SK-N-SH (cell line): ENCODE results near the gene A2M. TPM values are rescaled to one million over a fixed set of nuclear protein-coding genes. Genes with fewer than 3 reads are reported as not detected.

Source experiments
- CTCF ChIA-PET: fragments of 300-600, 350-600 bp; formaldehyde crosslinking; extraction: SDS; loops from one replicate; lab custom pipeline; 2021; lab: Yijun Ruan, JAX
- POLR2A ChIA-PET: fragments of 350-600 bp; sonication (Branson Sonifier 250); formaldehyde crosslinking; extraction: SDS; loops from one replicate; lab custom pipeline; 2020; ENCODE audit warnings: antibody characterized with exemption, inconsistent platforms; lab: Yijun Ruan, JAX
- DNase-seq: peaks from one replicate; pipeline ENCODE4 v3.0.0; 2012
- H2AFZ ChIP-seq: fragments of 200-600 bp; sonication (generic); 2 replicates; pipeline ENCODE4 v1.8.1; 2016; ENCODE audit warnings: antibody characterized with exemption, mild to moderate bottlenecking, low read depth
- H3F3A ChIP-seq: fragments of 200-600 bp; sonication (generic); replicated peaks from 2 replicates; pipeline ENCODE3; 2016; ENCODE audit warnings: antibody characterized with exemption, mild to moderate bottlenecking; ENCODE audit not compliant: insufficient read depth
- H3K27ac ChIP-seq, 2 experiments: fragments of 200-500 bp in 1 of 2; fragments of 200-600 bp in 1 of 2; sonication (Bioruptor generic) in 1 of 2; sonication (generic), shearing (Covaris generic) in 1 of 2; 2 replicates each; pipeline versions ENCODE4 v1.5.1 to v1.6.1; 2014 to 2016; ENCODE audit warnings: low read depth in 2 of 2, inconsistent platforms in 1 of 2, low read length in 1 of 2, mild to moderate bottlenecking in 1 of 2, mixed read lengths in 1 of 2
- H3K27me3 ChIP-seq: fragments of 200-600 bp; sonication (generic), shearing (Covaris generic); 2 replicates; pipeline ENCODE4 v1.6.1; 2016; ENCODE audit warnings: mixed run types; ENCODE audit not compliant: insufficient read depth
- H3K36me3 ChIP-seq, 2 experiments: fragments of 200-500 bp in 1 of 2; fragments of 200-600 bp in 1 of 2; sonication (Bioruptor generic) in 1 of 2; sonication (generic) in 1 of 2; replicated peaks in 1 of 2; 2 replicates each; pipeline versions ENCODE3 to v1.5.1; 2014 to 2016; ENCODE audit warnings: low read length in 1 of 2, mild to moderate bottlenecking in 1 of 2; ENCODE audit not compliant: insufficient read depth in 2 of 2, control insufficient read depth in 1 of 2
- H3K4me1 ChIP-seq, 2 experiments: fragments of 200-500 bp in 1 of 2; fragments of 200-600 bp in 1 of 2; sonication (Bioruptor generic) in 1 of 2; sonication (generic), shearing (Covaris generic) in 1 of 2; 2 replicates each; pipeline versions ENCODE4 v1.5.1 to v1.6.1; 2014 to 2016; ENCODE audit warnings: low read depth in 1 of 2, low read length in 1 of 2, mixed run types in 1 of 2; ENCODE audit not compliant: insufficient read depth in 2 of 2, control insufficient read depth in 1 of 2
- H3K4me2 ChIP-seq: fragments of 200-600 bp; sonication (generic), shearing (Covaris generic); 2 replicates; pipeline ENCODE4 v1.6.1; 2017; ENCODE audit warnings: mixed run types
- H3K4me3 ChIP-seq, 2 experiments: fragments of 200-500 bp in 1 of 2; fragments of 200-600 bp in 1 of 2; sonication (Bioruptor generic) in 1 of 2; sonication (generic), shearing (Covaris generic) in 1 of 2; 2 replicates each; pipeline versions ENCODE4 v1.5.1 to v1.8.1; 2014 to 2016; ENCODE audit warnings: low read depth in 2 of 2, inconsistent platforms in 1 of 2, low read length in 1 of 2, mild to moderate bottlenecking in 1 of 2, mixed read lengths in 1 of 2, moderate library complexity in 1 of 2
- H3K79me2 ChIP-seq: fragments of 200-600 bp; sonication (generic); 2 replicates; pipeline ENCODE4 v1.8.1; 2017; ENCODE audit warnings: mild to moderate bottlenecking; ENCODE audit not compliant: insufficient read depth
- H3K9ac ChIP-seq: fragments of 200-600 bp; sonication (generic); 2 replicates; pipeline ENCODE4 v1.6.1; 2017; ENCODE audit warnings: mixed run types
- H3K9me2 ChIP-seq: fragments of 200-600 bp; sonication (generic); 2 replicates; pipeline ENCODE4 v1.6.1; 2017; ENCODE audit warnings: mixed run types
- H3K9me3 ChIP-seq: fragments of 200-600 bp; sonication (generic); 2 replicates; pipeline ENCODE4 v1.6.1; 2017; ENCODE audit warnings: mixed run types, mild to moderate bottlenecking, moderate library complexity
- H4K20me1 ChIP-seq: fragments of 200-600 bp; sonication (generic); 2 replicates; pipeline ENCODE4 v1.6.1; 2017; ENCODE audit warnings: mild to moderate bottlenecking, mixed run types; ENCODE audit not compliant: insufficient read depth
- CHD2 ChIP-seq: fragments of 150-350 bp; IDR thresholded peaks from 2 replicates; pipeline ENCODE4 v1.6.1; 2018; ENCODE audit warnings: low read length; ENCODE audit not compliant: partially characterized antibody
- CTCF ChIP-seq: fragments of 200-600 bp; sonication (generic); IDR thresholded peaks from 2 replicates; pipeline ENCODE4 v1.6.1; 2017; ENCODE audit warnings: antibody characterized with exemption, mild to moderate bottlenecking, moderate library complexity
- EP300 ChIP-seq, 2 experiments: IDR thresholded peaks; 2 replicates each; pipeline versions ENCODE4 v1.4.0 to v1.6.1; 2012; ENCODE audit warnings: borderline replicate concordance in 1 of 2, low read depth in 1 of 2, low read length in 1 of 2
- FOXJ3 ChIP-seq: sonication (generic); formaldehyde crosslinking; IDR thresholded peaks from 2 replicates; pipeline ENCODE4 v1.5.1; 2020; ENCODE audit warnings: mild to moderate bottlenecking, missing genetic modification reagents
- FOXM1 ChIP-seq: IDR thresholded peaks from 2 replicates; pipeline ENCODE4 v1.4.0; 2012; ENCODE audit warnings: low read depth, mild to moderate bottlenecking
- GABPA ChIP-seq: IDR thresholded peaks from 2 replicates; pipeline ENCODE4 v1.4.0; 2012; ENCODE audit warnings: low read depth, mild to moderate bottlenecking
- JUND ChIP-seq: IDR thresholded peaks from 2 replicates; pipeline ENCODE4 v1.4.0; 2012
- MEF2A ChIP-seq: IDR thresholded peaks from 2 replicates; pipeline ENCODE4 v1.4.0; 2012; ENCODE audit warnings: low read depth, borderline replicate concordance
- MXI1 ChIP-seq: IDR thresholded peaks from 2 replicates; pipeline ENCODE4 v1.6.1; 2012; ENCODE audit warnings: mild to moderate bottlenecking, low read depth, low read length, improper control_type of control experiment
- PBX3 ChIP-seq: IDR thresholded peaks from 2 replicates; pipeline ENCODE4; 2012
- RAD21 ChIP-seq: IDR thresholded peaks from 2 replicates; pipeline ENCODE4 v1.6.1; 2012; ENCODE audit warnings: mild to moderate bottlenecking, low read length
- RCOR1 ChIP-seq: fragments of 150-350 bp; IDR thresholded peaks from 2 replicates; pipeline ENCODE4 v1.6.1; 2017; ENCODE audit warnings: antibody characterized with exemption, low read length
- REST ChIP-seq: IDR thresholded peaks from 2 replicates; pipeline ENCODE4 v1.6.1; 2012; ENCODE audit warnings: mild to moderate bottlenecking, low read depth, low read length, moderate library complexity
- SIN3A ChIP-seq: IDR thresholded peaks from 2 replicates; pipeline ENCODE4 v1.6.1; 2012; ENCODE audit warnings: low read depth, mild to moderate bottlenecking, low read length, moderate library complexity, borderline replicate concordance
- SMC3 ChIP-seq: IDR thresholded peaks from 2 replicates; pipeline ENCODE4 v1.6.1; 2012; ENCODE audit warnings: low read depth, low read length, improper control_type of control experiment
- TCF12 ChIP-seq: IDR thresholded peaks from 2 replicates; pipeline ENCODE4 v1.4.0; 2012
- TEAD4 ChIP-seq: IDR thresholded peaks from 2 replicates; pipeline ENCODE4 v1.4.0; 2012; ENCODE audit warnings: mild to moderate bottlenecking, borderline replicate concordance; ENCODE audit not compliant: insufficient read depth
- USF1 ChIP-seq: IDR thresholded peaks from 2 replicates; pipeline ENCODE4 v1.4.0; 2012; ENCODE audit warnings: low read depth, borderline replicate concordance
- USF2 ChIP-seq: fragments of 150-350 bp; IDR thresholded peaks from 2 replicates; pipeline ENCODE4 v1.6.1; 2017; ENCODE audit warnings: antibody characterized with exemption, low read length, low read depth, borderline replicate concordance
- ZBTB33 ChIP-seq: IDR thresholded peaks from 2 replicates; pipeline ENCODE4 v1.4.0; 2012; ENCODE audit warnings: low read depth, borderline replicate concordance
- WGBS: methylation state at CpG from one replicate; pipeline ENCODE4 v1.1.6; 2017; ENCODE audit warnings: low lambda C conversion rate; 5-methylcytosine and 5-hydroxymethylcytosine counted together
- polyA plus RNA-seq, 3 experiments: library from polyadenylated mRNA; depleted of rRNA; stranded (reverse); fragments of >200 nt; gene quantifications; 2 replicates each; pipeline ENCODE4 v1.2.3, GENCODE V29; 2012

Gene A2M
- polyA plus RNA-seq, 1 of the 3 experiments (the other 2 are of a cell fraction), result not detected

- Histone ChIP-seq H4K20me1 (no peaks in the 10 kb centered on the region), H3K4me3 (no peak overlapping the region), H2AFZ (no peak overlapping the region), H3K9me2 (no peaks in the 10 kb centered on the region), H3K36me3 (no peaks in the 10 kb centered on the region), H3K79me2 (no peaks in the 10 kb centered on the region), H3K27me3 (no peaks in the 10 kb centered on the region), H3K4me2 (no peak overlapping the region), H3K27ac (no peak overlapping the region), H3K4me1 (no peaks in the 10 kb centered on the region), H3K9ac (no peak overlapping the region), H3F3A (no peaks in the 10 kb centered on the region), H3K9me3 (no peaks in the 10 kb centered on the region)
- ChIA-PET CTCF (no interaction called here), POLR2A (no interaction called here)
- DNase-seq, result no peak
- TF ChIP-seq USF1 (no peak), PBX3 (no peak), SIN3A (no peak), REST (no peak), MXI1 (no peak), FOXJ3 (no peak), SMC3 (no peak), JUND (no peak), CHD2 (no peak), FOXM1 (no peak), RCOR1 (no peak), MEF2A (no peak), ZBTB33 (no peak), USF2 (no peak), GABPA (no peak), EP300 (IDR thresholded peaks at IDR 0.05; ENCODE audit: borderline replicate concordance in 1 of 2, low read depth in 1 of 2, low read length in 1 of 2) (no peak), TCF12 (no peak), RAD21 (no peak), CTCF (no peak), TEAD4 (no peak)
- WGBS, result 10% methylated on average over 1 of the region's 1 CpG
Measured at GRCh38 chr12:9109213-9109522, 6.6 kb downstream of the A2M start.
